ENCODE data around the gene RAB11FIP4. TPM values are rescaled to one million over a fixed set of nuclear protein-coding genes. Genes with fewer than 3 reads are reported as not detected.

RAB11FIP4 gene
- total and polyA plus RNA-seq, 2 of the 13 experiments (the other 11 are each of a cell fraction or from before 2014, with no cell fraction given), result 28.0 to 89.3 TPM

DNA sequence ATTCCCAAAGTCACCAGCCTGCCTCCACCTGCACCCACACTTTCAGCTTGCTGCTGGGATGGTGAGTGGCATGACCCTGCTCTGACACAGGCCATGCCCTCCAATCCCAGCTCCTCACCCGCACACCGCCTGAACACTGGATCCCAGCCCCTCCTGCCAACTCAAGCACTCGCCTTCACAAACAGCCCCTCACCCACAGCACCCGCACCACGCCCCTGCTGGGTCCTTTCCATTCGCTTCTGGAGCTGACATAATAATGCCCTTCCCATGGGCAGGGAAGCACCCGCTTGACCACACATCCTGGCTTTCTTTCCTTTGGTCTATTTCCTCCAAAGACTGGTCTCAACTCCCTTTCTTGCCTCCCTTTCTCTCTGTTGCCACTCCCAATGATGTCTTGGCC is 57.6 kb downstream of the RAB11FIP4 start:
- BruUV-seq (replicated peaks), result no TSS peak
- 59% methylated on average over 7 of the region's 7 CpGs for WGBS (ENCODE audit: low lambda C conversion rate)
- ATAC-seq, result no peak

More for the DNA sequence above, 57.6 kb downstream of the RAB11FIP4 start:
- no peak overlapping the region for H3K27ac ChIP-seq (ENCODE audit: extremely low read length, insufficient read depth, low read length)
- intact Hi-C loops (cut with micrococcal nuclease; ENCODE audit: unreplicated experiment) (no loop called here), in situ Hi-C loops (cut with HindIII; ENCODE audit: extremely low pct_ligation_motif_present, low pct_unique_long_range_greater_than_20kb) (no loop called here)
- DNase-seq (ENCODE audit: low spot score) (no peak), FAIRE-seq (no peak)
- no peak overlapping the region for H2AFZ ChIP-seq (ENCODE audit: low read length)
- H3K4me2 ChIP-seq (ENCODE audit: low read depth, low read length), result no peak overlapping the region
- H4K20me1 ChIP-seq (ENCODE audit: insufficient read depth, low read length), result no peaks in the 10 kb centered on the region
- ChIA-PET POLR2A (interaction anchor here (1.1 to 1.8 kb wide), 3 partner anchors 8 to 51 kb away, joined by 3 to 7 read pairs (median 3); no protein-coding TSS in a partner anchor), CTCF (ENCODE audit: low intra/inter-chr PET ratio, low total read pairs) (no interaction called here)
- H3K27me3 ChIP-seq (ENCODE audit: control insufficient read depth in 1 of 2, insufficient read depth in 2 of 2, low read length in 2 of 2), result no peaks in the 10 kb centered on the region
- H3K4me3 ChIP-seq (replicated peaks in 1 of 3; ENCODE audit: insufficient read depth in 1 of 3, low read depth in 2 of 3, low read length in 3 of 3), result no peak overlapping the region
- peaks cover 22% of the 10 kb centered on the region for H3K4me1 ChIP-seq (ENCODE audit: insufficient read depth, low read length)
- TF ChIP-seq SIX4 (CRISPR knock-in tag; IDR thresholded peaks at IDR 0.05) (no peak), HOXA5 (CRISPR knock-in tag; IDR thresholded peaks at IDR 0.05) (no peak), TMF1 (CRISPR knock-in tag; IDR thresholded peaks at IDR 0.05; ENCODE audit: low read depth) (no peak), ATF7 (IDR thresholded peaks at IDR 0.05) (no peak), ATF7 (CRISPR knock-in tag; IDR thresholded peaks at IDR 0.05) (no peak), ZNF652 (CRISPR knock-in tag; IDR thresholded peaks at IDR 0.05; ENCODE audit: borderline replicate concordance, low read depth) (no peak), PHB2 (IDR thresholded peaks at IDR 0.05; ENCODE audit: partially characterized antibody) (no peak), MED1 (CRISPR knock-in tag; IDR thresholded peaks at IDR 0.05) (no peak), ZNF253 (CRISPR knock-in tag; IDR thresholded peaks at IDR 0.05; ENCODE audit: borderline replicate concordance) (no peak), ZNF501 (CRISPR knock-in tag; IDR thresholded peaks at IDR 0.05) (no peak), IKZF1 (IDR thresholded peaks at IDR 0.05) (no peak), PPARG (CRISPR knock-in tag; conservative IDR thresholded peaks at IDR 0.05) (no peak), NCOR1 (IDR thresholded peaks at IDR 0.05; ENCODE audit: borderline replicate concordance, low read length) (no peak)
- TF ChIP-seq, protein P1, sequence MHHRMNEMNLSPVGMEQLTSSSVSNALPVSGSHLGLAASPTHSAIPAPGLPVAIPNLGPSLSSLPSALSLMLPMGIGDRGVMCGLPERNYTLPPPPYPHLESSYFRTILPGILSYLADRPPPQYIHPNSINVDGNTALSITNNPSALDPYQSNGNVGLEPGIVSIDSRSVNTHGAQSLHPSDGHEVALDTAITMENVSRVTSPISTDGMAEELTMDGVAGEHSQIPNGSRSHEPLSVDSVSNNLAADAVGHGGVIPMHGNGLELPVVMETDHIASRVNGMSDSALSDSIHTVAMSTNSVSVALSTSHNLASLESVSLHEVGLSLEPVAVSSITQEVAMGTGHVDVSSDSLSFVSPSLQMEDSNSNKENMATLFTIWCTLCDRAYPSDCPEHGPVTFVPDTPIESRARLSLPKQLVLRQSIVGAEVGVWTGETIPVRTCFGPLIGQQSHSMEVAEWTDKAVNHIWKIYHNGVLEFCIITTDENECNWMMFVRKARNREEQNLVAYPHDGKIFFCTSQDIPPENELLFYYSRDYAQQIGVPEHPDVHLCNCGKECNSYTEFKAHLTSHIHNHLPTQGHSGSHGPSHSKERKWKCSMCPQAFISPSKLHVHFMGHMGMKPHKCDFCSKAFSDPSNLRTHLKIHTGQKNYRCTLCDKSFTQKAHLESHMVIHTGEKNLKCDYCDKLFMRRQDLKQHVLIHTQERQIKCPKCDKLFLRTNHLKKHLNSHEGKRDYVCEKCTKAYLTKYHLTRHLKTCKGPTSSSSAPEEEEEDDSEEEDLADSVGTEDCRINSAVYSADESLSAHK (CRISPR knock-in tag; IDR thresholded peaks at IDR 0.05; ENCODE audit: borderline replicate concordance), result no peak
- TF ChIP-seq, protein P2, sequence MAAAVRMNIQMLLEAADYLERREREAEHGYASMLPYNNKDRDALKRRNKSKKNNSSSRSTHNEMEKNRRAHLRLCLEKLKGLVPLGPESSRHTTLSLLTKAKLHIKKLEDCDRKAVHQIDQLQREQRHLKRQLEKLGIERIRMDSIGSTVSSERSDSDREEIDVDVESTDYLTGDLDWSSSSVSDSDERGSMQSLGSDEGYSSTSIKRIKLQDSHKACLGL (CRISPR knock-in tag; IDR thresholded peaks at IDR 0.05), result no peak
- TF ChIP-seq, protein P3, sequence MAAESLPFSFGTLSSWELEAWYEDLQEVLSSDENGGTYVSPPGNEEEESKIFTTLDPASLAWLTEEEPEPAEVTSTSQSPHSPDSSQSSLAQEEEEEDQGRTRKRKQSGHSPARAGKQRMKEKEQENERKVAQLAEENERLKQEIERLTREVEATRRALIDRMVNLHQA (CRISPR knock-in tag; IDR thresholded peaks at IDR 0.05), result no peak
- TF ChIP-seq, protein P4, sequence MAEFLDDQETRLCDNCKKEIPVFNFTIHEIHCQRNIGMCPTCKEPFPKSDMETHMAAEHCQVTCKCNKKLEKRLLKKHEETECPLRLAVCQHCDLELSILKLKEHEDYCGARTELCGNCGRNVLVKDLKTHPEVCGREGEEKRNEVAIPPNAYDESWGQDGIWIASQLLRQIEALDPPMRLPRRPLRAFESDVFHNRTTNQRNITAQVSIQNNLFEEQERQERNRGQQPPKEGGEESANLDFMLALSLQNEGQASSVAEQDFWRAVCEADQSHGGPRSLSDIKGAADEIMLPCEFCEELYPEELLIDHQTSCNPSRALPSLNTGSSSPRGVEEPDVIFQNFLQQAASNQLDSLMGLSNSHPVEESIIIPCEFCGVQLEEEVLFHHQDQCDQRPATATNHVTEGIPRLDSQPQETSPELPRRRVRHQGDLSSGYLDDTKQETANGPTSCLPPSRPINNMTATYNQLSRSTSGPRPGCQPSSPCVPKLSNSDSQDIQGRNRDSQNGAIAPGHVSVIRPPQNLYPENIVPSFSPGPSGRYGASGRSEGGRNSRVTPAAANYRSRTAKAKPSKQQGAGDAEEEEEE (CRISPR knock-in tag; IDR thresholded peaks at IDR 0.05; ENCODE audit: borderline replicate concordance), result no peak
- no peaks in the 10 kb centered on the region for H3K36me3 ChIP-seq (replicated peaks in 1 of 2; ENCODE audit: control insufficient read depth in 1 of 2, insufficient read depth in 2 of 2, low read length in 2 of 2)
- H3K9me3 ChIP-seq (ENCODE audit: low read length), result no peaks in the 10 kb centered on the region
- H3K9ac ChIP-seq (ENCODE audit: insufficient read depth, low read depth, low read length), result no peak overlapping the region
- H3K79me2 ChIP-seq (ENCODE audit: insufficient read depth, low read length), result no peaks in the 10 kb centered on the region

All from HepG2 (cell line).